H9 (cell line): Measurements from ENCODE around the gene NEK11. TPM values are rescaled to one million over a fixed set of nuclear protein-coding genes. Genes with fewer than 3 reads are reported as not detected.

Experiments used
- DNase-seq: peaks from one replicate; pipeline ENCODE4 v3.0.0-alpha.2; 2017
- H2AFZ ChIP-seq: one replicate; pipeline ENCODE4 v1.6.1; 2013; ENCODE audit warnings: mild to moderate bottlenecking, low read length, control low read depth, moderate library complexity
- H2AK5ac ChIP-seq: 2 replicates; pipeline ENCODE4 v1.6.1; 2013; ENCODE audit warnings: low read length, control low read depth, mixed read lengths; ENCODE audit not compliant: insufficient read length
- H2BK120ac ChIP-seq: one replicate; pipeline ENCODE4 v1.6.1; 2013; ENCODE audit warnings: low read depth, mild to moderate bottlenecking, low read length, control low read depth, inconsistent platforms; ENCODE audit not compliant: poor library complexity, severe bottlenecking
- H2BK12ac ChIP-seq: 2 replicates; pipeline ENCODE4 v1.6.1; 2013; ENCODE audit warnings: low read length, control low read depth, mixed read lengths, low read depth; ENCODE audit not compliant: insufficient read length
- H2BK15ac ChIP-seq: 2 replicates; pipeline ENCODE4 v1.6.1; 2013; ENCODE audit warnings: low read depth, low read length, control low read depth
- H2BK20ac ChIP-seq: one replicate; pipeline ENCODE4 v1.6.1; 2013; ENCODE audit warnings: low read depth, mild to moderate bottlenecking, low read length, control low read depth, inconsistent platforms; ENCODE audit not compliant: poor library complexity, severe bottlenecking
- H2BK5ac ChIP-seq: 2 replicates; pipeline ENCODE4 v1.6.1; 2013; ENCODE audit warnings: low read length, control low read depth, mixed read lengths; ENCODE audit not compliant: insufficient read length
- H3K14ac ChIP-seq: 2 replicates; pipeline ENCODE4 v1.6.1; 2013; ENCODE audit warnings: low read length, control low read depth; ENCODE audit not compliant: insufficient read depth
- H3K18ac ChIP-seq: 2 replicates; pipeline ENCODE4 v1.6.1; 2013; ENCODE audit warnings: low read depth, mild to moderate bottlenecking, mixed read lengths, low read length, control low read depth; ENCODE audit not compliant: insufficient read length
- H3K23ac ChIP-seq: 2 replicates; pipeline ENCODE4 v1.6.1; 2013; ENCODE audit warnings: low read length, control low read depth, mixed read lengths, low read depth; ENCODE audit not compliant: insufficient read length
- H3K23me2 ChIP-seq: 2 replicates; pipeline ENCODE4 v1.6.1; 2013; ENCODE audit warnings: low read depth, mild to moderate bottlenecking, mixed read lengths, low read length, control low read depth; ENCODE audit not compliant: insufficient read length, poor library complexity, severe bottlenecking
- H3K27ac ChIP-seq: 2 replicates; pipeline ENCODE4 v1.5.1; 2013; ENCODE audit warnings: low read length, control low read depth, mixed read lengths, low read depth; ENCODE audit not compliant: insufficient read length
- H3K27me3 ChIP-seq: 2 replicates; pipeline ENCODE4 v1.6.1; 2013; ENCODE audit warnings: low read length, control low read depth, inconsistent platforms; ENCODE audit not compliant: insufficient read depth
- H3K4ac ChIP-seq: 2 replicates; pipeline ENCODE4 v1.6.1; 2013; ENCODE audit warnings: low read depth, mild to moderate bottlenecking, control low read depth, inconsistent platforms, low read length, moderate library complexity
- H3K4me1 ChIP-seq: 2 replicates; pipeline ENCODE4 v1.6.1; 2013; ENCODE audit warnings: low read length, control low read depth, inconsistent platforms; ENCODE audit not compliant: insufficient read depth
- H3K4me2 ChIP-seq: 2 replicates; pipeline ENCODE4 v1.6.1; 2013; ENCODE audit warnings: low read length, control low read depth, mixed read lengths; ENCODE audit not compliant: insufficient read length, insufficient read depth
- H3K56ac ChIP-seq: 2 replicates; pipeline ENCODE4 v1.6.1; 2013; ENCODE audit warnings: low read depth, mild to moderate bottlenecking, mixed read lengths, low read length, control low read depth; ENCODE audit not compliant: insufficient read length
- H3K79me1 ChIP-seq: 2 replicates; pipeline ENCODE4 v1.6.1; 2013; ENCODE audit warnings: low read depth, mild to moderate bottlenecking, moderate library complexity, low read length, control low read depth, inconsistent platforms; ENCODE audit not compliant: insufficient read depth, poor library complexity, severe bottlenecking
- H3K79me2 ChIP-seq: 2 replicates; pipeline ENCODE4 v1.6.1; 2013; ENCODE audit warnings: low read length, control low read depth, inconsistent platforms; ENCODE audit not compliant: insufficient read depth
- H3K9ac ChIP-seq: 2 replicates; pipeline ENCODE4 v1.6.1; 2013; ENCODE audit warnings: low read length, control low read depth, mixed read lengths; ENCODE audit not compliant: insufficient read length; ENCODE audit errors: extremely low read depth
- H3K9me3 ChIP-seq: one replicate; pipeline ENCODE4 v1.6.1; 2013; ENCODE audit warnings: low read depth, low read length, inconsistent platforms; ENCODE audit not compliant: control insufficient read depth
- H3T11ph ChIP-seq: one replicate; pipeline ENCODE4 v1.6.1; 2013; ENCODE audit warnings: mild to moderate bottlenecking, low read length, control low read depth, inconsistent platforms
- H4K20me1 ChIP-seq: one replicate; pipeline ENCODE4 v1.6.1; 2013; ENCODE audit not compliant: control insufficient read depth, insufficient read length, insufficient read depth
- H4K5ac ChIP-seq: 2 replicates; pipeline ENCODE4 v1.6.1; 2013; ENCODE audit warnings: low read depth, mild to moderate bottlenecking, mixed read lengths, low read length, control low read depth; ENCODE audit not compliant: insufficient read length
- H4K8ac ChIP-seq: replicated peaks from 2 replicates; pipeline ENCODE4 v1.6.1; 2013; ENCODE audit warnings: low read length, control low read depth, mixed read lengths, low read depth; ENCODE audit not compliant: insufficient read length
- H4K91ac ChIP-seq: 2 replicates; pipeline ENCODE4 v1.6.1; 2013; ENCODE audit warnings: low read depth, mild to moderate bottlenecking, moderate library complexity, mixed read lengths, low read length, control low read depth; ENCODE audit not compliant: insufficient read length
- H3K27ac Mint-ChIP-seq, 3 experiments: 2 replicates in 2 of 3; 3 replicates in 1 of 3; pipeline ENCODE4 v1.8.0; 2020 to 2021; ENCODE audit warnings: mixed read lengths in 3 of 3, mild to moderate bottlenecking in 1 of 3, moderate library complexity in 1 of 3
- H3K27me3 Mint-ChIP-seq: 2 replicates; pipeline ENCODE4 v1.8.0; 2021; ENCODE audit warnings: low read depth, mild to moderate bottlenecking, moderate library complexity, mixed read lengths
- H3K36me3 Mint-ChIP-seq, 3 experiments: 2 replicates in 2 of 3; 3 replicates in 1 of 3; pipeline ENCODE4 v1.8.0; 2020 to 2021; ENCODE audit warnings: low read depth in 3 of 3, mixed read lengths in 3 of 3; ENCODE audit not compliant: insufficient read depth in 1 of 3
- H3K4me1 Mint-ChIP-seq, 2 experiments: 2 replicates each; pipeline ENCODE4 v1.8.0; 2020; ENCODE audit warnings: mixed read lengths in 2 of 2
- H3K4me3 Mint-ChIP-seq, 2 experiments: 2 replicates in 1 of 2; 3 replicates in 1 of 2; pipeline ENCODE4 v1.8.0; 2020 to 2021; ENCODE audit warnings: mild to moderate bottlenecking in 2 of 2, mixed read lengths in 2 of 2, moderate library complexity in 1 of 2
- H3K9me3 Mint-ChIP-seq, 2 experiments: 2 replicates in 1 of 2; 3 replicates in 1 of 2; pipeline ENCODE4 v1.8.0; 2020; ENCODE audit warnings: mild to moderate bottlenecking in 2 of 2, mixed read lengths in 2 of 2, moderate library complexity in 1 of 2
- CTCF ChIP-seq: fragments of 200-600 bp; sonication (generic); conservative IDR thresholded peaks from 3 replicates; pipeline ENCODE4 v1.8.0; 2021; ENCODE audit warnings: antibody characterized with exemption, mild to moderate bottlenecking
- WGBS: extraction: QIAGEN DNeasy Blood & Tissue Kit; methylation state at CpG from one replicate; pipeline ENCODE4 v1.1.7; 2013; ENCODE audit warnings: missing lambda C conversion rate, low lambda C conversion rate, mixed read lengths; ENCODE audit not compliant: insufficient read length; ENCODE audit errors: extremely low coverage; 5-methylcytosine and 5-hydroxymethylcytosine counted together
- total RNA-seq: library from RNA; stranded (reverse); gene quantifications from 2 replicates; pipeline ENCODE4 v1.2.1, GENCODE V29; 2021

NEK11 gene
- total RNA-seq, 1 experiment from 2014 or later = 2.5 TPM

- no peak overlapping the region for H3K56ac ChIP-seq
- no peaks in the 10 kb centered on the region for H4K20me1 ChIP-seq
- no peak overlapping the region for H2BK15ac ChIP-seq
- H2BK20ac ChIP-seq = no peak overlapping the region
- no peak overlapping the region for H3K4me2 ChIP-seq
- no peaks in the 10 kb centered on the region for H3K79me1 ChIP-seq
- H2BK120ac ChIP-seq = no peak overlapping the region
- Mint-ChIP-seq H3K27ac (no peak overlapping the region), H3K9me3 (peaks cover 5 to 18% of the 10 kb centered on the region in 2 experiments; a peak in 4 of 5 replicates), H3K36me3 (no peaks in the 10 kb centered on the region; a peak in 1 of 7 replicates), H3K4me1 (no peaks in the 10 kb centered on the region; a peak in 1 of 4 replicates), H3K27me3 (no peaks in the 10 kb centered on the region; the same call in none of the 2 replicates), H3K4me3 (no peak overlapping the region)
- no peak overlapping the region for H2BK12ac ChIP-seq
- H4K5ac ChIP-seq = no peak overlapping the region
- no CpG with 5 or more reads among the region's 1 CpG for WGBS
- no peak for TF ChIP-seq CTCF
- H3K23me2 ChIP-seq = no peaks in the 10 kb centered on the region
- no peaks in the 10 kb centered on the region for H3K9me3 ChIP-seq
- H2AFZ ChIP-seq = no peak overlapping the region
- no peaks in the 10 kb centered on the region for H3K4me1 ChIP-seq
- no peaks in the 10 kb centered on the region for H3K79me2 ChIP-seq
- no peak overlapping the region for H3K9ac ChIP-seq
- no peak overlapping the region for H3K4ac ChIP-seq
- H4K8ac ChIP-seq = no peak overlapping the region
- no peak overlapping the region for H3K27ac ChIP-seq
- H4K91ac ChIP-seq = no peak overlapping the region
- H3K23ac ChIP-seq = no peak overlapping the region
- no peak overlapping the region for H2BK5ac ChIP-seq
- H3K27me3 ChIP-seq = no peaks in the 10 kb centered on the region
- no peak overlapping the region for H3K18ac ChIP-seq
- H3K14ac ChIP-seq = no peak overlapping the region
- no peak for DNase-seq
- no peak overlapping the region for H3T11ph ChIP-seq
- H2AK5ac ChIP-seq = no peak overlapping the region
Measured at GRCh38 chr3:131261104-131261503, 234.4 kb downstream of the NEK11 start.
